T-helper 22 cell (primary cell): ENCODE results near the gene SEPTIN2.
A peak's percentile ranks its signal among the peaks of the same experiment; 100 is the strongest.
"Not testable (repeated sequence)": the region's sequence is repeated elsewhere in the genome, so short reads cannot be mapped to it uniquely, and the experiment has no call there.

Experiments used
- DNase-seq: peaks from one replicate; pipeline ENCODE4 v3.0.0-alpha.2; 2020; ENCODE audit warnings: low read depth

The SEPTIN2 gene

DNA sequence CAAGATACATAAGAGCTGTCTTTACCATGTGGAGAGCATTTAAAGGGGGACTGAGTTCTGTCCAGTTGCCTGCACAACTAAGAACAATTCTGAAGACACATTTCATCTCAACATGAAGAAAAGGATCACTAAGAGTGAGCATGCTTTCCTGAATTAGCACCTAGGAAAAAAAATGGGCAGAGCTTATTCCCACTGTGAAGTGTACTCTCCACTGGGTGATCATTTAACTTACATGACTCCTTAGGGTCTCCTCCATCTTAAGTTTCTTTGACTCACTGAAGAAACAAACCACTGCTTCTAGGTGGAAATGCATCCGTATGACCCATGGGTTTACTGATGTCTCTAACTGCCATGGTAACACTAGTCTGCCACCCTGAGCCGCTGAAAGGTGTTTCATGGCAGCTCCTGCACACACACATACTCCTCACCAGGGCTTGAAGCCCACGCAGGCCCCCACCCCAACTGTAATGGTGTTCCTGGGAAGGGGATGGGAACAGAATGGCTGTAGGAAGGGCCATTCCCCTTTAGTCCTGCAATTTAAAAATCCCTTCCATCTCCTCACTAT lies 27.3 kb upstream of the SEPTIN2 start:
- no peak for DNase-seq

DNA sequence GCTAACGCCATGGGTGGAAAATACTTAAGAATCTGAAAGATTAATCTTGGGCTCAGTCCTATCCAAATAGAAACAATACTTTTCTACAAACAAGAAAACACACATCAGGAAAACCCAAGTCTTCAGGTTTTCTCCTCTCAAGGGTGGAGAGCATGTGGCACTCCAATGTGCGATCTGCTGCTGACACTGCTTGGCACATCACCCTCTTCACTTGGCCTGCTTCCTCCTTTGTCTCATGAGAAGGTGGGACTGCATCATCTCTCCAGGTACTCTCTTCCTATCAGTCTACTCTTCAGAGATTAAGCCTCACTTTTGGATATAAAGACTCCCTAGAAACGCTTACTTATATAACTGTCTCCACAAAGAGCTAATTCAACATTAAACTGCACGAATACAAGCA lies 26.7 kb upstream of the SEPTIN2 start:
- DNase-seq, result no peak

DNA sequence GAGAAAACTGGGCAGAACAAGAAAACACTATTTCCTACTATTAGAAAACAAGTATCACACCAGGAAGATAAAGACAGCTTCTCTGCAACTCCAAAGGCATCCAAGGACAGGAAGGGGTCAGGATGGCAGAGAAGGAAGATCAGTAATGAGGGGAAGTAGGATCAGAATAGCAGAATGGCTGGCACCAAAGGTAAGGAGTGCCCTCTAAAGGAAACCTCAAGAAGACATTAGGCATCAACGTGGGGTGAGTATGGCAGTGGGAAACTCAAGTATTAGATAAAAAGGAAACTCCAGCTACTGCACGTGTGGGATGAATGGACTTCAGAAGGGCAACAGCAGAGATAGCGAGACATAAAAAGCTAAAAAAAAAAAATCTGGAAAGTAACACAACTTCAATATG lies 26.1 kb upstream of the SEPTIN2 start:
- no peak for DNase-seq

DNA sequence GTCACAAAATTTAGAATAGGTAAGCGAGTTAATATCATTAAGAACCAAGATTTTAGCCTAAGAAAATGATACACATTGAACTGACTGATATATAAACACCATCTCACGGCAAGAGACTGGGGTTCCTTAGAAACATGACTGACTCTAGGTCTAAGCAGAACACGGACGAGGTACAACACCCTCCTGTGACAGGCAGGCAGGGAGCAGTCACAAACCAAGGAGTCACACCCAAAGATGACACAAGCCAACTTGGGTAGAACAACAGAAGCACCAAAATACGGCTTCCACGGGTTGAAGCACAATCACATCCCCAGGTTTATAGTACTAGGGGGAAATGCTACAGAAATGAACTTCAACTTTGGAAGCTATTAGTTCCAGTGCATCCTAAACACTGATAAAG lies 24.6 kb upstream of the SEPTIN2 start:
- no peak for DNase-seq

DNA sequence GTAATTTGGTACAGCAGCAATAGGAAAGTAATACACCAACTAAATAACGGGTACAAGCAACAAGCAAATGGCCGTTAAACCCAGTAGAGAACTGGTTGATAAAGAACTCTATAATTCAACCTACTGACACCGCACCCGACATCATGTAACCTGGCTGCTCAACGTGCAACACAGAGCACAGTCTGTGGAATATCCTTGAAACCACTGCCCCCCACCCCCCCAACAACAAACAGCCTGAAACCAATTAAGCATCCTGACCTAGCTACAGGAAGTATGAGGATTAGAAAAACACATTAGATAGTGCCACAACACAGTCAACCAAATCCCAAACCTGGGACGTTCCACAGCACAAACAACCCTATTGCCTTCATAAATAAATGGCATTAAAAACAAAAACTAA lies 23.7 kb upstream of the SEPTIN2 start:
- no peak for DNase-seq

GRCh38 chr2:241293378-241293797 lies 22.3 kb upstream of the SEPTIN2 start:
- DNase-seq, result not testable (repeated sequence)

- DNase-seq, result no peak
Measured at GRCh38 chr2:241295326-241296095, 20.2 kb upstream of the SEPTIN2 start.

DNA sequence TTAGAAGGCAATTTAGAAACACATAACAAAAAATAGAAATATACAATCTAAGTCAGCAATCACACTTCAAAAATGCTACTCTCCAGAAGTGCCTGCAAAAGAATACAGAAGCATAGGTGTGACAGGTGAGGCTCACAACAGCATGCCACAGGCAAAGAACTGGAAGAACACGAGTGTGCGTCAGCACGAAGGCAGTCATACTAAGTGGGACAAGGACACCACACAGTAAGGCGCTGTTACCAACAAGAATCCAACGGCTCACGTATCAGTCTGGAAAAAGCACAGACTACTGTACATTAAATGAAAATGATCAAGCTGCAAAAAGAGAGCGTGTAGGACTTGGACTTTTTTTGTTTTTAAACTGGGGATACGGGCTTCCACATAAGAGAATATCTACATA lies 19.0 kb upstream of the SEPTIN2 start:
- no peak for DNase-seq

DNA sequence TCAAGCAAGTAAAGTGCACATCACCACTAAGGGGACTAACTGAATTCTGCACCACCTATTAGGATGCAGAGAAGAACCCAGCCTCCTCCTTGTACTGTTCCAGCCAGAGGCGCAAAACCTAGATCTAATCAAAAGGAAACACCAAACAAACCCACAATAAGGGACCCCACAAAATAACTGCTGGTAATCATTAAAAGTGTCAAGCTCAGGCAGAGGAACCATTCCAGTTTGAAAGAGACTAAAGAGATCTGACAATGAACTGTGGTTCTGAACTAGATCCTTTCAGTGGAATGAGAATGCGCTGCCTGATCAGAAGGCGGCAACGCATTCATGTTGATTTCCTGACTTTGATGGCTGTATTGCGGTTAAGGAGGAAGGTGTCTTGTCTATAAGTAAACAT lies 17.1 kb upstream of the SEPTIN2 start:
- DNase-seq, result no peak

- no peak for DNase-seq
Measured at GRCh38 chr2:241300000-241300399, 15.7 kb upstream of the SEPTIN2 start.

DNA sequence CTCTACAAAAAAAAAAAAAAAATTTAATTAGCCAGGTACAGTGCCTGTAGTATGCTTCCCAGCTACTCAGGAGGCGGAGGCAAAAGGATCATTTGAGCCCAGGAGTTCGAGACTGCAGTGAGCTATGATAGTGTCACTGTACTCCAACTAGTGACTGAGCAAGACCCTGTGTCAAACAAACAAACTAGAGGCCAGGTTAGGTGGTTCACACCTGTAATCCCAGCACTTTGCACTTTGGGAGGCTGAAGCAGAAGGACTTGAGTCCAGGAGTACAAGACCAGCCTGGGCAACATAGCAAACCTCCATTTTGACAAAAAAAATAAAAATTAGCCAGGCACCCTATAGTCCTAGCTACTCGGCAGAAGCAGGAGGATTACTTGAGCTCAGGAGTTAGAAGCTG lies 13.6 kb upstream of the SEPTIN2 start:
- DNase-seq, result no peak

GRCh38 chr2:241302759-241303651 lies 12.7 kb upstream of the SEPTIN2 start:
- no peak for DNase-seq

DNA sequence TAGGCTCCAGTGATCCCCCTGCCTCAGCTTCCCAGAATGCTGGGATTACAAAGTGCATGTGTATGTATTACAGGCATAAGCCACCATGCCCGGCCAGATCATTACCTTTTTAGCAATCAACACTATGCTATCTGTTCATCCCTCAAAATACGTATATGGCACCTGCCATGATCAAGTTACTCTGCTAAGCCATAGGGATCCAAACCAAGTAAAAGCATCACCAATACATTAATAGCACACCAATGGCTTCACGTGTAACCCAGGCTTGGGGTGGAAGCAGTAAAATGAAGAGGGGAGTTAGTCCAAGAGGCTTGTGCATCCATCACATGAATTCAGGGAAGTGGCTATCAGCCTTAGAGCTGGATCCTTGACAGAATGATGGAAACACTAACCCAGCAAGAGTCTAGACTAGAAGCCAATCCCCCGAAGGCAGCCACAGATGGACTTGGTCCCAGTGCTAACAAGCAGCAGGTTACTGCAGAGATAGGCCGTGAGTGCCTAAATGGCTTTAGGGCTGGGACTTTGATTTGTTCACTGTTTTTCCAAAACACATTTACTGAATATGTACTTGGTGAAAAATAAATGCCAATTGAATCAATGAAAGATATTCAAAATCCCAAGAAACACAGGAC lies 11.6 kb upstream of the SEPTIN2 start:
- no peak for DNase-seq

DNA sequence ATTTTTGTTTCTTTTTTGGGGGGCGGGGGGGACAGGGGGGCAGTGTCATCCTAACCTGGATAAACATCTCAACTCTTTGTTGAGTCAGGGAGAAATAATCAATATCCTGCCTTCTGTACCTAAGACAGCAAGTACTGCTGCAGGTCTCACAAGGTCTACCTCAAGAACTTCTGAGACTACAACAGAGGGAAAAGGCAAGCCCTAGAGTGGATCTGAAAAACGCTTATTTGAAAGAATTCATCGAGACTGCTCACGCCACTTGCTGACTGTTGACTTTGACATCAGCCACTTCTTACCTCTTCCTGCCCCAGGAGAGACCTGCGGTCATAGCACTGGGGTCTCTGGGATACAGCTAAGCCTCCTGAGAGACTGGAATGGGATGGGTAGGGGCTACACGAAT lies 8.7 kb upstream of the SEPTIN2 start:
- no peak for DNase-seq

DNA sequence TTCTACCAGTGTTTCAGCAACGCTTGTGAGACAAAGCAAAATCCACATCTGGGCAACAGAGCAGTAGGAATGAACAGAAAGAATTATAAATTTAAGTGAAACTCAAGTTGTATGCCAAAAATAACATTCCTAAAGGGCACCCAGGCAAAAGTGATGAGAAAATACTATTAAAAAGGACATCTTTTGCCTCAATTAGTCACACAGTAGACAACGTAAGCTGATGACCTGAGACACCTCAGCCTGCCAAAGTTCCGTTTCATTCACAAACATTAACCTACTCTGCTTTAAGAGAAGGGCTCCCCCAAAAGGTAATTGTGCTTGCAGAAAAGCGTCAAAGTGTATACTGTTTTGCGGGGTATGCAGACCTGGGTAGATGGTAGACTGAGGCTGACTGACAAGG lies 7.5 kb upstream of the SEPTIN2 start:
- no peak for DNase-seq

DNA sequence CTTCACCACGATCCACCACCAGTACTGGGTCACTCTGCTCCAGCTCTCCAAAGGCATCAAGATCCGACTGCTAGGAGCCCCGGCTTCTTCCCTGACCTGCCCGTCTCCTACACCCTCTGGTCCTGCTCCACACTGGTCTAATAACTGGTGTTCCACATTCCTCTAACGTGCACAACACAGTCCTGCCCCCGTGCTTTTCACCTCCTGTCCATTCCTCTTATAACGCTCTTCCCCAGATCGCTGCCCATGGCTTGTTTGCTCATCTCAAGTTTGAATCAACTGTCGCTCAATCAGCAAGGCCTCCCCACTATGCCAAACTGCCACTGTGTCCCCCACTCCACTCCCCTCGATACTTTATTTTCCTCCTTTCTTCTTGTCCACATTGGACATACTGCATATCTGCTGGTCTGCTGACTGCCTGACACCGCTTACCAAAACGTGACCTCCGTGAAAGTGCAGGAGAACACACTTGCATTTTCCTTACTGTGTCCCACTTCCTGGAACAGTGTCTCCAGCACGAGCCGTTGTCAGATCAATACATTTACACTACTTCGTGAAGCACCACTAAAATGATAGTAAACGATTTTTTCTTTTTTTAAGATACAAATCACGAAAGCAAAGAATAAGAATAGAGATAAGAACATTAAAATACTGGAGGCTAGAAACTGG lies 6.8 kb upstream of the SEPTIN2 start:
- DNase-seq, result no peak

DNA sequence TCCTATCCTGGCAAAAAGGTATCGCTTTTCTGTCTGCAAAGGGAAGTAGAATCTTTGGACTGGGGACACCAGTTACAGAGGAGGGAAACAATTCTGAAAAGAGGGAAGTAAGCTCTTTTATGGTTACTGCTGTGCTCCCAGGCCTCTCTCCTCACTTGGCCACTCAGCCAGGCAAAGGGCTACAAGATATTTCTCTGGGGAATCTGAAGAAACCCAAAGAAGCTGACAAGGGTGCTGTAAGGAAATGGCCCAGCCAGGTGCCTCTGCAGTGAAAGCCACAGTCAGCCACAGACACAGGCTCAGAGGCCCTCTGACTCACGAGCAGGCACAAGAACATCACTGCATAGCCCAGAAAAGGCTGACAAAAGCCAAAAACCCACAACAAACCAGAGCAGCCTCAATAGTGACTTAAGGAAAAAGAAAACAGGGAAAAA lies 6.0 kb upstream of the SEPTIN2 start:
- DNase-seq, result peak; percentile 52

- no peak for DNase-seq
Measured at GRCh38 chr2:241310917-241311566, 4.7 kb upstream of the SEPTIN2 start.

DNA sequence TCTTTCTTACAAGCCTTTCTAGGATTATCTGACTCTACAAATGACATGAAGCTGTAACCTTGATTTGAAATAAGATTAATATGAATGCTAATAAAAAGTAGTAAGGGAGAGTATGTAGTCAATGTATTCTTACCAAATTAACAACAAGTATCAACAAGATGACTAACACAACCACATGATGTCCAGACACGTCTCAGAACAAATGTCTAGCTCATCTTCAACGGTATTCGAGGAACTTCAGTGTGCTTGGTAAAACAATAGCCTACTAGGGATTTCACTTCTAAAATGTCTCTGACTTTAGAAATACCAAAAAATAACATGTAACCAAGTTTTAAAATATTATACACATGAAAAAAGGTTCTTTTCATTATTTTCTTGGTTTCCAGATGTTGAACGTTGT lies 3.6 kb upstream of the SEPTIN2 start:
- DNase-seq, result no peak

DNA sequence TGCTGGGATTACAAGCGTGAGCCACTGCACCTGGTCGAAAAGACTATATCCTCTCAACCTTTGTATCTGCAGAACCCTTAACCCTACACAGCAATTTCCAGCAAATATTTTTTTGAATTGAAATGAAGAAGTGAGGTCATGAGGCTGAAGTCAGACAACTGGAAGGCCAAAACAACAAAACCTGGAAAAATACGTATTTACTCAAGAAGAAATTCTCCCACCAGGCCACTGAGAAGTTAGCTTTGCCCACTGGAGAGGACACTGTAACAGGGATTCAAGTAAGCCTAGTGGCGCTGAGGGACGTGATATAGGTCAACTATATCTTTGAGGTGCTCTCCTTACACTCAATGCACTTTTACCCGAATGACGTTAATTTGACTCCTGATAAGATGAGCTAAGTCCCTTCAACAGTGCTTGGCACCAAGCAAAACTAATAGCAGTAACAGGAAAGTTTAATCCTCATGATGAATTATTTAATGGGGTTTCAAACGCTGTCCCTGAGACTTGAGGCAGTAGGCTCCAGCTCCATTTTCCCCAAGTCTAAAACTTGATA lies 2.1 kb upstream of the SEPTIN2 start:
- DNase-seq, result no peak
